Neural cell (in vitro differentiated cells): ENCODE results near the gene SUMO1. TPM values are rescaled to one million over a fixed set of nuclear protein-coding genes. Genes with fewer than 3 reads are reported as not detected.

ENCODE experiments used
- H2AFZ ChIP-seq: fragments of 200-600, 300-800 bp; sonication (generic), shearing (Covaris generic); 2 replicates; pipeline ENCODE4 v1.6.0; 2014; ENCODE audit warnings: low read depth, mild to moderate bottlenecking, antibody characterized with exemption, low read length, moderate library complexity
- H3F3A ChIP-seq: fragments of 200-600 bp; shearing (Covaris generic); 2 replicates; pipeline ENCODE4 v1.6.1; 2016; ENCODE audit warnings: mild to moderate bottlenecking, moderate library complexity, mixed read lengths, antibody characterized with exemption, low read length; ENCODE audit not compliant: insufficient read depth, poor library complexity, severe bottlenecking
- H3K27ac ChIP-seq: fragments of 200-600, 300-800 bp; sonication (generic), shearing (Covaris generic); 2 replicates; pipeline ENCODE4 v1.5.1; 2014; ENCODE audit warnings: mild to moderate bottlenecking, low read length, moderate library complexity
- H3K27me3 ChIP-seq: fragments of 300-800, 200-600 bp; sonication (generic), shearing (Covaris generic); 2 replicates; pipeline ENCODE4 v1.6.0; 2014; ENCODE audit warnings: mild to moderate bottlenecking, low read depth, low read length, moderate library complexity; ENCODE audit not compliant: insufficient read depth
- H3K36me3 ChIP-seq: fragments of 300-800, 200-600 bp; sonication (generic), shearing (Covaris generic); 2 replicates; pipeline ENCODE4 v1.5.1; 2014; ENCODE audit warnings: mild to moderate bottlenecking, antibody characterized with exemption, low read length, moderate library complexity; ENCODE audit not compliant: insufficient read depth
- H3K4me2 ChIP-seq: fragments of 300-800, 200-600 bp; sonication (generic), shearing (Covaris generic); 2 replicates; pipeline ENCODE4 v1.6.0; 2014; ENCODE audit warnings: mild to moderate bottlenecking, low read length
- H3K4me3 ChIP-seq: fragments of 300-800, 200-600 bp; sonication (generic), shearing (Covaris generic); 2 replicates; pipeline ENCODE4 v1.5.1; 2014; ENCODE audit warnings: mild to moderate bottlenecking, low read length, moderate library complexity
- H3K79me2 ChIP-seq: fragments of 200-600 bp; shearing (Covaris generic); replicated peaks from 2 replicates; pipeline ENCODE4 v1.6.0; 2014; ENCODE audit warnings: mild to moderate bottlenecking, low read length, moderate library complexity; ENCODE audit not compliant: insufficient read depth
- H3K9ac ChIP-seq: fragments of 300-800, 200-600 bp; sonication (generic), shearing (Covaris generic); 2 replicates; pipeline ENCODE4 v1.6.1; 2016; ENCODE audit warnings: mild to moderate bottlenecking, low read length, mixed read lengths
- H3K9me2 ChIP-seq: fragments of 200-600 bp; shearing (Covaris generic); 2 replicates; pipeline ENCODE4 v1.6.1; 2016; ENCODE audit warnings: mild to moderate bottlenecking, low read length, mixed read lengths; ENCODE audit not compliant: insufficient read depth
- H3K9me3 ChIP-seq: fragments of 200-600, 300-800 bp; sonication (generic), shearing (Covaris generic); 2 replicates; pipeline ENCODE4 v1.6.1; 2016; ENCODE audit warnings: mild to moderate bottlenecking, mixed run types, low read length, moderate library complexity, mixed read lengths
- H4K20me1 ChIP-seq: fragments of 200-600 bp; shearing (Covaris generic); 2 replicates; pipeline ENCODE4 v1.6.1; 2016; ENCODE audit warnings: mild to moderate bottlenecking, mixed run types; ENCODE audit not compliant: insufficient read depth
- EP300 ChIP-seq: fragments of 450-650 bp; conservative IDR thresholded peaks from 2 replicates; pipeline ENCODE4 v1.6.1; 2014; ENCODE audit warnings: antibody characterized with exemption, mild to moderate bottlenecking, moderate library complexity; ENCODE audit not compliant: poor library complexity, severe bottlenecking
- EZH2 ChIP-seq: fragments of 200-600, 300-800 bp; shearing (Covaris generic), sonication (generic); IDR thresholded peaks from 2 replicates; pipeline ENCODE4 v1.6.1; 2014; ENCODE audit warnings: antibody characterized with exemption, low read length, borderline replicate concordance, mild to moderate bottlenecking; ENCODE audit not compliant: insufficient read depth, poor library complexity, severe bottlenecking
- MXI1 ChIP-seq: fragments of 450-650 bp; conservative IDR thresholded peaks from 2 replicates; pipeline ENCODE4 v1.6.1; 2014; ENCODE audit warnings: antibody characterized with exemption, mild to moderate bottlenecking; ENCODE audit not compliant: poor library complexity, severe bottlenecking
- POLR2AphosphoS5 ChIP-seq: IDR thresholded peaks from 2 replicates; pipeline ENCODE4 v1.6.1; 2012
- RAD21 ChIP-seq: fragments of 450-650 bp; conservative IDR thresholded peaks from 2 replicates; pipeline ENCODE4 v1.6.1; 2014; ENCODE audit warnings: antibody characterized with exemption, mild to moderate bottlenecking, moderate library complexity
- SMC3 ChIP-seq: fragments of 450-650 bp; conservative IDR thresholded peaks from 2 replicates; pipeline ENCODE4 v1.6.1; 2014; ENCODE audit warnings: antibody characterized with exemption, mild to moderate bottlenecking, moderate library complexity; ENCODE audit not compliant: poor library complexity
- TAF1 ChIP-seq: IDR thresholded peaks from 2 replicates; pipeline ENCODE4 v1.6.1; 2012; ENCODE audit warnings: low read depth
- polyA plus RNA-seq: library from polyadenylated mRNA; depleted of rRNA; stranded (reverse); fragments of >200 nt; gene quantifications from 2 replicates; pipeline ENCODE4 v1.2.3, GENCODE V29; 2014
- TF ChIP-seq, protein P1 (sequence below): IDR thresholded peaks from 2 replicates; pipeline ENCODE4 v1.6.1; 2012; ENCODE audit warnings: borderline replicate concordance
- TF ChIP-seq, protein P2 (sequence below): fragments of 450-650 bp; IDR thresholded peaks from 2 replicates; pipeline ENCODE4 v1.5.1; 2014; ENCODE audit warnings: antibody characterized with exemption, mild to moderate bottlenecking, moderate library complexity; ENCODE audit not compliant: poor library complexity, severe bottlenecking

SUMO1 gene
- polyA plus RNA-seq, 1 donor from 2014 or later, result 365 TPM

DNA sequence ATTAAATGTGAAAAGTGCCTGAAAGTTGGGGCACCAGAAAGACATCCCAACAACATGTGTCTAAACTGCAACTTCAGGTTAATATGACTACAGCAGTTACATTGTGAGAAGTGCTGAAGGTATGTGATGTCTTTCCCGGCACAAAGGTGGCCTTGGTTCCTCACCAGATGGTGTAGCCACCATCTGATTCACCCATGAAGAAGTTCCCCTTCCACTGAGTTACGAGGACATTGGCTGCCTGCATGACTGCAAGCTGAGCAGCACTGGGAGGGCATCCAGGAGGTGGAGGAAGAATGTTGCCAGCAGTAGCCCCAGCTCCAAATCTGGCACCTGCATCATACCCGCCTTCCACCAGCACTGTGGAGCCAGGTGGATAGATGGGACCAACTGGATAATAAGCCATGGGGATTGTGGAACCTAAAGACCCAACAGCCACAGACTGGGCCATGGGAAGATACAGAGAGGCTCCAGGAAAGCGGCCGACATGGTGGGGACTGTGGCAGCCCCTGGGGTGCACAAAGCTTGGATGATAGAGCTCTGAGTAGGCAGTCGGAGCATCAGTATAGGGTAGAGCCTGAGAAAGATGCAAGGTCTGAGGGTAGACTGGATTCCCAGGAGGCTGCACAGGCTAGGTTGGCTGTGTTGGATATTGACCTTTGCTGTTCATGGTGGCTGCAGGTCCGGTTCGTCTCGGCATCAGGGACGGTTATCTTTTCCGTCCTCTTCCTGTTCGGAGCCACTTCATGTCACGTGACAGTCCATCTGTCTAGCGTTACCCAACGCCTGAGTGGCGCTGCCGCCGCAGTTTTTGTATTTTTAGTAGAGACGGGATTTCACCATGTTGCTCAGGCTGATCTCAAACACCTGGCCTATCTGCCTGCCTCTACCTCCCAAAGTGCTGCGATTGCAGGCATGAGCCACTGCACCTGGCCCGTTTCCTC, 36.9 kb downstream of the SUMO1 start:
- H3F3A ChIP-seq, result no peaks in the 10 kb centered on the region
- no peak overlapping the region for H2AFZ ChIP-seq
- H3K27me3 ChIP-seq, result no peaks in the 10 kb centered on the region
- no peaks in the 10 kb centered on the region for H4K20me1 ChIP-seq
- no peak overlapping the region for H3K4me2 ChIP-seq
- H3K36me3 ChIP-seq, result no peaks in the 10 kb centered on the region
- no peaks in the 10 kb centered on the region for H3K79me2 ChIP-seq
- H3K27ac ChIP-seq, result no peak overlapping the region
- H3K9ac ChIP-seq, result no peak overlapping the region
- H3K9me3 ChIP-seq, result no peaks in the 10 kb centered on the region
- no peaks in the 10 kb centered on the region for H3K9me2 ChIP-seq
- H3K4me3 ChIP-seq, result no peak overlapping the region
- TF ChIP-seq, protein P1, sequence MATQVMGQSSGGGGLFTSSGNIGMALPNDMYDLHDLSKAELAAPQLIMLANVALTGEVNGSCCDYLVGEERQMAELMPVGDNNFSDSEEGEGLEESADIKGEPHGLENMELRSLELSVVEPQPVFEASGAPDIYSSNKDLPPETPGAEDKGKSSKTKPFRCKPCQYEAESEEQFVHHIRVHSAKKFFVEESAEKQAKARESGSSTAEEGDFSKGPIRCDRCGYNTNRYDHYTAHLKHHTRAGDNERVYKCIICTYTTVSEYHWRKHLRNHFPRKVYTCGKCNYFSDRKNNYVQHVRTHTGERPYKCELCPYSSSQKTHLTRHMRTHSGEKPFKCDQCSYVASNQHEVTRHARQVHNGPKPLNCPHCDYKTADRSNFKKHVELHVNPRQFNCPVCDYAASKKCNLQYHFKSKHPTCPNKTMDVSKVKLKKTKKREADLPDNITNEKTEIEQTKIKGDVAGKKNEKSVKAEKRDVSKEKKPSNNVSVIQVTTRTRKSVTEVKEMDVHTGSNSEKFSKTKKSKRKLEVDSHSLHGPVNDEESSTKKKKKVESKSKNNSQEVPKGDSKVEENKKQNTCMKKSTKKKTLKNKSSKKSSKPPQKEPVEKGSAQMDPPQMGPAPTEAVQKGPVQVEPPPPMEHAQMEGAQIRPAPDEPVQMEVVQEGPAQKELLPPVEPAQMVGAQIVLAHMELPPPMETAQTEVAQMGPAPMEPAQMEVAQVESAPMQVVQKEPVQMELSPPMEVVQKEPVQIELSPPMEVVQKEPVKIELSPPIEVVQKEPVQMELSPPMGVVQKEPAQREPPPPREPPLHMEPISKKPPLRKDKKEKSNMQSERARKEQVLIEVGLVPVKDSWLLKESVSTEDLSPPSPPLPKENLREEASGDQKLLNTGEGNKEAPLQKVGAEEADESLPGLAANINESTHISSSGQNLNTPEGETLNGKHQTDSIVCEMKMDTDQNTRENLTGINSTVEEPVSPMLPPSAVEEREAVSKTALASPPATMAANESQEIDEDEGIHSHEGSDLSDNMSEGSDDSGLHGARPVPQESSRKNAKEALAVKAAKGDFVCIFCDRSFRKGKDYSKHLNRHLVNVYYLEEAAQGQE, result no peak
- TF ChIP-seq RAD21 (no peak), POLR2AphosphoS5 (no peak), TAF1 (no peak), MXI1 (no peak), EP300 (no peak), EZH2 (no peak), SMC3 (no peak)
- TF ChIP-seq, protein P2, sequence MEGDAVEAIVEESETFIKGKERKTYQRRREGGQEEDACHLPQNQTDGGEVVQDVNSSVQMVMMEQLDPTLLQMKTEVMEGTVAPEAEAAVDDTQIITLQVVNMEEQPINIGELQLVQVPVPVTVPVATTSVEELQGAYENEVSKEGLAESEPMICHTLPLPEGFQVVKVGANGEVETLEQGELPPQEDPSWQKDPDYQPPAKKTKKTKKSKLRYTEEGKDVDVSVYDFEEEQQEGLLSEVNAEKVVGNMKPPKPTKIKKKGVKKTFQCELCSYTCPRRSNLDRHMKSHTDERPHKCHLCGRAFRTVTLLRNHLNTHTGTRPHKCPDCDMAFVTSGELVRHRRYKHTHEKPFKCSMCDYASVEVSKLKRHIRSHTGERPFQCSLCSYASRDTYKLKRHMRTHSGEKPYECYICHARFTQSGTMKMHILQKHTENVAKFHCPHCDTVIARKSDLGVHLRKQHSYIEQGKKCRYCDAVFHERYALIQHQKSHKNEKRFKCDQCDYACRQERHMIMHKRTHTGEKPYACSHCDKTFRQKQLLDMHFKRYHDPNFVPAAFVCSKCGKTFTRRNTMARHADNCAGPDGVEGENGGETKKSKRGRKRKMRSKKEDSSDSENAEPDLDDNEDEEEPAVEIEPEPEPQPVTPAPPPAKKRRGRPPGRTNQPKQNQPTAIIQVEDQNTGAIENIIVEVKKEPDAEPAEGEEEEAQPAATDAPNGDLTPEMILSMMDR, result no peak

DNA sequence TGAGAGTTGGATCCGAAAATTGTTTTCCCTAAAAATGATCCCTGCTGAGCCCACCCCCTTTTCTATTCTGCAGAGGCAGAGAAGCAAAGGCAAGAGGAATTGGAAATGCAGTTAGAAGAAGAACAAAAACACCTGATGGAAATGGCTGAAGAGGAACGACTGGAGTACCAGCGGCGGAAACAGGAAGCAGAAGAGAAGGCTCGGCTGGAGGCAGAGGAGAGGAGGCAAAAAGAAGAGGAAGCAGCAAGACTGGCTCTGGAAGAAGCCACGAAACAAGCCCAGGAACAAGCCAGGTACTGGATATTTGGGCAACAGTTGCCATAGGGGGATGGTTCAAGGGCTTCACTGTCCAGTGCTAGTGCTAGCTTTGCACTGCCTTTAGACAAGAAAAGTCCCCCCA, 41.7 kb downstream of the SUMO1 start:
- Histone ChIP-seq H3K9ac (no peak overlapping the region), H3K27ac (no peak overlapping the region), H3K27me3 (no peaks in the 10 kb centered on the region), H3F3A (no peaks in the 10 kb centered on the region), H4K20me1 (no peaks in the 10 kb centered on the region), H3K79me2 (no peaks in the 10 kb centered on the region), H3K36me3 (no peaks in the 10 kb centered on the region), H3K9me2 (no peaks in the 10 kb centered on the region), H2AFZ (no peak overlapping the region), H3K9me3 (no peaks in the 10 kb centered on the region), H3K4me3 (no peak overlapping the region), H3K4me2 (no peak overlapping the region)
- TF ChIP-seq MXI1 (no peak), RAD21 (no peak), TAF1 (no peak), POLR2AphosphoS5 (no peak), SMC3 (no peak), EZH2 (no peak), EP300 (no peak)
- TF ChIP-seq, protein P1, result no peak
- TF ChIP-seq, protein P2, result no peak
